Hematopoietic multipotent progenitor cell treated with erythropoietin and hydrocortisone succinate and interleukin-3 and kit ligand, for 15 days (in vitro differentiated cells): ENCODE data around the gene RUVBL1.

ENCODE experiments used
- DNase-seq: peaks from one replicate; pipeline ENCODE4 v3.0.0-alpha.2; 2015; ENCODE audit warnings: low spot score

The RUVBL1 gene

GRCh38 chr3:128133273-128133883 lies 9.8 kb upstream of the RUVBL1 start:
- peak; percentile 68 for DNase-seq

GRCh38 chr3:128131897-128132646 lies 8.5 kb upstream of the RUVBL1 start:
- DNase-seq: no peak

- peak; percentile 55 for DNase-seq
Measured at GRCh38 chr3:128128251-128128650, 4.6 kb upstream of the RUVBL1 start.

- no peak for DNase-seq
Measured at GRCh38 chr3:128127236-128127635, 3.6 kb upstream of the RUVBL1 start.

GRCh38 chr3:128123156-128123537 lies 465 bp downstream of the RUVBL1 start:
- no peak for DNase-seq

- DNase-seq: no peak
Measured at GRCh38 chr3:128122013-128122412, 1.6 kb downstream of the RUVBL1 start.

GRCh38 chr3:128113817-128114794 lies 9.5 kb downstream of the RUVBL1 start:
- DNase-seq: no peak

- DNase-seq: peak; percentile 50
Measured at GRCh38 chr3:128112357-128112968, 11.1 kb downstream of the RUVBL1 start.

- no peak for DNase-seq
Measured at GRCh38 chr3:128111147-128111546, 12.5 kb downstream of the RUVBL1 start.

- DNase-seq: no peak
Measured at GRCh38 chr3:128107834-128108233, 15.8 kb downstream of the RUVBL1 start.

GRCh38 chr3:128103136-128103676 lies 20.4 kb downstream of the RUVBL1 start:
- DNase-seq: no peak

GRCh38 chr3:128100638-128101037 lies 23.0 kb downstream of the RUVBL1 start:
- no peak for DNase-seq

GRCh38 chr3:128100161-128100560 lies 23.5 kb downstream of the RUVBL1 start:
- no peak for DNase-seq

- no peak for DNase-seq
Measured at GRCh38 chr3:128098234-128098633, 25.4 kb downstream of the RUVBL1 start.

GRCh38 chr3:128095222-128095703 lies 28.3 kb downstream of the RUVBL1 start:
- peak; percentile 86 for DNase-seq

- DNase-seq: no peak
Measured at GRCh38 chr3:128094295-128095151, 29.1 kb downstream of the RUVBL1 start.

- DNase-seq: no peak
Measured at GRCh38 chr3:128091586-128091985, 32.0 kb downstream of the RUVBL1 start.

GRCh38 chr3:128089135-128089534 lies 34.5 kb downstream of the RUVBL1 start:
- no peak for DNase-seq

GRCh38 chr3:128084675-128085021 lies 39.0 kb downstream of the RUVBL1 start:
- no peak for DNase-seq

GRCh38 chr3:128083980-128084674 lies 39.5 kb downstream of the RUVBL1 start:
- DNase-seq: no peak
